SK-N-SH (cell line): ENCODE measurements around the gene RFLNA. TPM values are rescaled to one million over a fixed set of nuclear protein-coding genes. Genes with fewer than 3 reads are reported as not detected.

ENCODE experiments used
- CTCF ChIA-PET: fragments of 300-600, 350-600 bp; formaldehyde crosslinking; extraction: SDS; loops from one replicate; lab custom pipeline; 2021; lab: Yijun Ruan, JAX
- POLR2A ChIA-PET: fragments of 350-600 bp; sonication (Branson Sonifier 250); formaldehyde crosslinking; extraction: SDS; loops from one replicate; lab custom pipeline; 2020; ENCODE audit warnings: antibody characterized with exemption, inconsistent platforms; lab: Yijun Ruan, JAX
- DNase-seq: peaks from one replicate; pipeline ENCODE4 v3.0.0; 2012
- H2AFZ ChIP-seq: fragments of 200-600 bp; sonication (generic); 2 replicates; pipeline ENCODE4 v1.8.1; 2016; ENCODE audit warnings: antibody characterized with exemption, mild to moderate bottlenecking, low read depth
- H3F3A ChIP-seq: fragments of 200-600 bp; sonication (generic); replicated peaks from 2 replicates; pipeline ENCODE3; 2016; ENCODE audit warnings: antibody characterized with exemption, mild to moderate bottlenecking; ENCODE audit not compliant: insufficient read depth
- H3K27ac ChIP-seq, 2 experiments: fragments of 200-500 bp in 1 of 2; fragments of 200-600 bp in 1 of 2; sonication (Bioruptor generic) in 1 of 2; sonication (generic), shearing (Covaris generic) in 1 of 2; 2 replicates each; pipeline versions ENCODE4 v1.5.1 to v1.6.1; 2014 to 2016; ENCODE audit warnings: low read depth in 2 of 2, inconsistent platforms in 1 of 2, low read length in 1 of 2, mild to moderate bottlenecking in 1 of 2, mixed read lengths in 1 of 2
- H3K27me3 ChIP-seq: fragments of 200-600 bp; sonication (generic), shearing (Covaris generic); 2 replicates; pipeline ENCODE4 v1.6.1; 2016; ENCODE audit warnings: mixed run types; ENCODE audit not compliant: insufficient read depth
- H3K36me3 ChIP-seq, 2 experiments: fragments of 200-500 bp in 1 of 2; fragments of 200-600 bp in 1 of 2; sonication (Bioruptor generic) in 1 of 2; sonication (generic) in 1 of 2; replicated peaks in 1 of 2; 2 replicates each; pipeline versions ENCODE3 to v1.5.1; 2014 to 2016; ENCODE audit warnings: low read length in 1 of 2, mild to moderate bottlenecking in 1 of 2; ENCODE audit not compliant: insufficient read depth in 2 of 2, control insufficient read depth in 1 of 2
- H3K4me1 ChIP-seq, 2 experiments: fragments of 200-500 bp in 1 of 2; fragments of 200-600 bp in 1 of 2; sonication (Bioruptor generic) in 1 of 2; sonication (generic), shearing (Covaris generic) in 1 of 2; 2 replicates each; pipeline versions ENCODE4 v1.5.1 to v1.6.1; 2014 to 2016; ENCODE audit warnings: low read depth in 1 of 2, low read length in 1 of 2, mixed run types in 1 of 2; ENCODE audit not compliant: insufficient read depth in 2 of 2, control insufficient read depth in 1 of 2
- H3K4me2 ChIP-seq: fragments of 200-600 bp; sonication (generic), shearing (Covaris generic); 2 replicates; pipeline ENCODE4 v1.6.1; 2017; ENCODE audit warnings: mixed run types
- H3K4me3 ChIP-seq, 2 experiments: fragments of 200-500 bp in 1 of 2; fragments of 200-600 bp in 1 of 2; sonication (Bioruptor generic) in 1 of 2; sonication (generic), shearing (Covaris generic) in 1 of 2; 2 replicates each; pipeline versions ENCODE4 v1.5.1 to v1.8.1; 2014 to 2016; ENCODE audit warnings: low read depth in 2 of 2, inconsistent platforms in 1 of 2, low read length in 1 of 2, mild to moderate bottlenecking in 1 of 2, mixed read lengths in 1 of 2, moderate library complexity in 1 of 2
- H3K79me2 ChIP-seq: fragments of 200-600 bp; sonication (generic); 2 replicates; pipeline ENCODE4 v1.8.1; 2017; ENCODE audit warnings: mild to moderate bottlenecking; ENCODE audit not compliant: insufficient read depth
- H3K9ac ChIP-seq: fragments of 200-600 bp; sonication (generic); 2 replicates; pipeline ENCODE4 v1.6.1; 2017; ENCODE audit warnings: mixed run types
- H3K9me2 ChIP-seq: fragments of 200-600 bp; sonication (generic); 2 replicates; pipeline ENCODE4 v1.6.1; 2017; ENCODE audit warnings: mixed run types
- H3K9me3 ChIP-seq: fragments of 200-600 bp; sonication (generic); 2 replicates; pipeline ENCODE4 v1.6.1; 2017; ENCODE audit warnings: mixed run types, mild to moderate bottlenecking, moderate library complexity
- H4K20me1 ChIP-seq: fragments of 200-600 bp; sonication (generic); 2 replicates; pipeline ENCODE4 v1.6.1; 2017; ENCODE audit warnings: mild to moderate bottlenecking, mixed run types; ENCODE audit not compliant: insufficient read depth
- CHD2 ChIP-seq: fragments of 150-350 bp; IDR thresholded peaks from 2 replicates; pipeline ENCODE4 v1.6.1; 2018; ENCODE audit warnings: low read length; ENCODE audit not compliant: partially characterized antibody
- FOSL2 ChIP-seq: IDR thresholded peaks from 2 replicates; pipeline ENCODE4 v1.4.0; 2012; ENCODE audit warnings: low read depth, mild to moderate bottlenecking, moderate library complexity, borderline replicate concordance
- FOXJ3 ChIP-seq: sonication (generic); formaldehyde crosslinking; IDR thresholded peaks from 2 replicates; pipeline ENCODE4 v1.5.1; 2020; ENCODE audit warnings: mild to moderate bottlenecking, missing genetic modification reagents
- GABPA ChIP-seq: IDR thresholded peaks from 2 replicates; pipeline ENCODE4 v1.4.0; 2012; ENCODE audit warnings: low read depth, mild to moderate bottlenecking
- GATA2 ChIP-seq: sonication (generic); formaldehyde crosslinking; IDR thresholded peaks from 2 replicates; pipeline ENCODE4 v1.5.0; 2020; ENCODE audit warnings: mild to moderate bottlenecking, missing genetic modification reagents
- IRF3 ChIP-seq: fragments of 150-350 bp; IDR thresholded peaks from 2 replicates; pipeline ENCODE4 v1.6.1; 2016; ENCODE audit warnings: mild to moderate bottlenecking, low read depth, low read length
- MEF2A ChIP-seq: IDR thresholded peaks from 2 replicates; pipeline ENCODE4 v1.4.0; 2012; ENCODE audit warnings: low read depth, borderline replicate concordance
- MXI1 ChIP-seq: IDR thresholded peaks from 2 replicates; pipeline ENCODE4 v1.6.1; 2012; ENCODE audit warnings: mild to moderate bottlenecking, low read depth, low read length, improper control_type of control experiment
- NRF1 ChIP-seq: IDR thresholded peaks from 2 replicates; pipeline ENCODE4 v1.6.1; 2012; ENCODE audit warnings: low read depth, mild to moderate bottlenecking, low read length
- POLR2AphosphoS5 ChIP-seq: IDR thresholded peaks from 2 replicates; pipeline ENCODE4 v1.6.1; 2012; ENCODE audit warnings: low read depth, low read length
- RFX5 ChIP-seq: IDR thresholded peaks from 2 replicates; pipeline ENCODE4 v1.6.1; 2012; ENCODE audit warnings: mild to moderate bottlenecking, improper control_type of control experiment, low read length
- SIN3A ChIP-seq: IDR thresholded peaks from 2 replicates; pipeline ENCODE4 v1.6.1; 2012; ENCODE audit warnings: low read depth, mild to moderate bottlenecking, low read length, moderate library complexity, borderline replicate concordance
- SMC3 ChIP-seq: IDR thresholded peaks from 2 replicates; pipeline ENCODE4 v1.6.1; 2012; ENCODE audit warnings: low read depth, low read length, improper control_type of control experiment
- TAF1 ChIP-seq: IDR thresholded peaks from 2 replicates; pipeline ENCODE4 v1.6.1; 2012; ENCODE audit warnings: low read depth, mild to moderate bottlenecking, low read length, moderate library complexity, borderline replicate concordance
- TCF12 ChIP-seq: IDR thresholded peaks from 2 replicates; pipeline ENCODE4 v1.4.0; 2012
- YY1 ChIP-seq: IDR thresholded peaks from 2 replicates; pipeline ENCODE4 v1.4.0; 2012; ENCODE audit warnings: low read depth, mild to moderate bottlenecking
- WGBS: methylation state at CpG from one replicate; pipeline ENCODE4 v1.1.6; 2017; ENCODE audit warnings: low lambda C conversion rate; 5-methylcytosine and 5-hydroxymethylcytosine counted together
- polyA plus RNA-seq, 3 experiments: library from polyadenylated mRNA; depleted of rRNA; stranded (reverse); fragments of >200 nt; gene quantifications; 2 replicates each; pipeline ENCODE4 v1.2.3, GENCODE V29; 2012
- TF ChIP-seq, protein P1 (sequence below): IDR thresholded peaks from 2 replicates; pipeline ENCODE4 v1.4.0; 2012; ENCODE audit warnings: low read depth, borderline replicate concordance
- TF ChIP-seq, protein P2 (sequence below): IDR thresholded peaks from 2 replicates; pipeline ENCODE4 v1.4.0; 2012; ENCODE audit warnings: low read depth
- TF ChIP-seq, protein P3 (sequence below): IDR thresholded peaks from 2 replicates; pipeline ENCODE4 v1.4.0; 2012; ENCODE audit warnings: low read depth, borderline replicate concordance

RFLNA gene
- polyA plus RNA-seq, 1 of the 3 experiments (the other 2 are of a cell fraction): 0.10 TPM

GRCh38 chr12:124340080-124340900, 45.4 kb downstream of the RFLNA start (continued):
- no peak for TF ChIP-seq CHD2

GRCh38 chr12:124341645-124342069, 46.8 kb downstream of the RFLNA start:
- POLR2A ChIA-PET: no interaction called here
- no peaks in the 10 kb centered on the region for H3K4me1 ChIP-seq
- no peak overlapping the region for H3K4me3 ChIP-seq
- H3K27ac ChIP-seq: no peak overlapping the region
- H3K27me3 ChIP-seq: no peaks in the 10 kb centered on the region
- peaks cover 52% of the 10 kb centered on the region; the same call in 1 of the 2 replicates for H4K20me1 ChIP-seq
- H3F3A ChIP-seq: no peaks in the 10 kb centered on the region
- H3K36me3 ChIP-seq: peaks cover 45 to 65% of the 10 kb centered on the region in 2 experiments
- CTCF ChIA-PET: interaction anchor here (1.2 to 1.3 kb wide), 2 partner anchors 10 to 27 kb away, joined by 3 read pairs; no protein-coding TSS in a partner anchor
- WGBS: 98% methylated on average over 19 of the region's 27 CpGs
- H2AFZ ChIP-seq: no peak overlapping the region
- H3K79me2 ChIP-seq: peaks cover 31% of the 10 kb centered on the region; the same call in 1 of the 2 replicates
- H3K4me2 ChIP-seq: no peak overlapping the region
- TF ChIP-seq, protein P1, sequence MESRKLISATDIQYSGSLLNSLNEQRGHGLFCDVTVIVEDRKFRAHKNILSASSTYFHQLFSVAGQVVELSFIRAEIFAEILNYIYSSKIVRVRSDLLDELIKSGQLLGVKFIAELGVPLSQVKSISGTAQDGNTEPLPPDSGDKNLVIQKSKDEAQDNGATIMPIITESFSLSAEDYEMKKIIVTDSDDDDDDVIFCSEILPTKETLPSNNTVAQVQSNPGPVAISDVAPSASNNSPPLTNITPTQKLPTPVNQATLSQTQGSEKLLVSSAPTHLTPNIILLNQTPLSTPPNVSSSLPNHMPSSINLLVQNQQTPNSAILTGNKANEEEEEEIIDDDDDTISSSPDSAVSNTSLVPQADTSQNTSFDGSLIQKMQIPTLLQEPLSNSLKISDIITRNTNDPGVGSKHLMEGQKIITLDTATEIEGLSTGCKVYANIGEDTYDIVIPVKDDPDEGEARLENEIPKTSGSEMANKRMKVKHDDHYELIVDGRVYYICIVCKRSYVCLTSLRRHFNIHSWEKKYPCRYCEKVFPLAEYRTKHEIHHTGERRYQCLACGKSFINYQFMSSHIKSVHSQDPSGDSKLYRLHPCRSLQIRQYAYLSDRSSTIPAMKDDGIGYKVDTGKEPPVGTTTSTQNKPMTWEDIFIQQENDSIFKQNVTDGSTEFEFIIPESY: no peak
- TF ChIP-seq IRF3 (no peak), POLR2AphosphoS5 (no peak), GABPA (no peak), TCF12 (no peak), MEF2A (no peak), GATA2 (CRISPR knock-in tag) (no peak)
- TF ChIP-seq, protein P2, sequence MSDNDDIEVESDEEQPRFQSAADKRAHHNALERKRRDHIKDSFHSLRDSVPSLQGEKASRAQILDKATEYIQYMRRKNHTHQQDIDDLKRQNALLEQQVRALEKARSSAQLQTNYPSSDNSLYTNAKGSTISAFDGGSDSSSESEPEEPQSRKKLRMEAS: no peak
- H3K9ac ChIP-seq: no peak overlapping the region
- H3K9me3 ChIP-seq: no peaks in the 10 kb centered on the region
- H3K9me2 ChIP-seq: no peaks in the 10 kb centered on the region
- no peak for DNase-seq

DNA sequence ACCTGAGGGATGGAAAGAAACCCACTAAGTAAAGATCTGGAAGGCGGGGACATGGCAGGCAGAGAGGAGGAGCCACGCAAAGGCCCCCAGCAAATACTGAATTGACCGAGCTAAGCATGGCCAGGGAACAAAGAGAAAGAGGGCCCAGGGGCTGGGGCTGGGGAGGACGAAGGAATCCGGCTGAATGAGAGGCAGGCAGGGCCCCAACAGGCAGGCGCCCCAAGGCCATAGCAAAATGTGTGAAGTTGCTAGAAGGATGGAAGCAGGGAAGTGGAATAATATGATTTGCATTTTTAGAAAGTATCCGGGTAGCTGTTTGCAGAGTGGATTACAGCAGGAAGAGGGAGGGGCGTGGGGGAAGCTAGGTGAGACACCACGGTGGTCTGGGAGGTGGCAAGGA, 49.1 kb downstream of the RFLNA start:
- ChIA-PET POLR2A (no interaction called here), CTCF (interaction anchor here (1.1 to 1.2 kb wide), 3 partner anchors 12 to 424 kb away, joined by 4 read pairs; no protein-coding TSS in a partner anchor)
- Histone ChIP-seq H3K4me1 (no peaks in the 10 kb centered on the region), H4K20me1 (peaks cover 57% of the 10 kb centered on the region), H2AFZ (no peak overlapping the region), H3K4me3 (no peak overlapping the region), H3K9me2 (no peaks in the 10 kb centered on the region), H3F3A (no peaks in the 10 kb centered on the region), H3K27me3 (no peaks in the 10 kb centered on the region), H3K9ac (no peak overlapping the region), H3K4me2 (no peak overlapping the region), H3K27ac (no peak overlapping the region), H3K9me3 (no peaks in the 10 kb centered on the region), H3K79me2 (peaks cover 37% of the 10 kb centered on the region; the same call in 1 of the 2 replicates), H3K36me3 (peaks cover 51 to 71% of the 10 kb centered on the region in 2 experiments)
- 95% methylated on average over 9 of the region's 9 CpGs for WGBS
- DNase-seq: no peak
- TF ChIP-seq IRF3 (no peak), SIN3A (no peak), NRF1 (no peak), FOSL2 (no peak), TAF1 (no peak), RFX5 (no peak), YY1 (no peak), FOXJ3 (CRISPR knock-in tag) (no peak), MXI1 (no peak), SMC3 (no peak)
- TF ChIP-seq, protein P3, sequence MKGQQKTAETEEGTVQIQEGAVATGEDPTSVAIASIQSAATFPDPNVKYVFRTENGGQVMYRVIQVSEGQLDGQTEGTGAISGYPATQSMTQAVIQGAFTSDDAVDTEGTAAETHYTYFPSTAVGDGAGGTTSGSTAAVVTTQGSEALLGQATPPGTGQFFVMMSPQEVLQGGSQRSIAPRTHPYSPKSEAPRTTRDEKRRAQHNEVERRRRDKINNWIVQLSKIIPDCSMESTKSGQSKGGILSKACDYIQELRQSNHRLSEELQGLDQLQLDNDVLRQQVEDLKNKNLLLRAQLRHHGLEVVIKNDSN: no peak
- TF ChIP-seq, protein P2: no peak
